ENCODE measurements around the gene CLIC1.

GRCh38 chr6:31776485-31776988 is 40.2 kb upstream of the CLIC1 start:
- TF ChIP-seq POLR2A (IDR thresholded peaks at IDR 0.05) (no peak), CTCF (IDR thresholded peaks at IDR 0.05) (no peak)
